WTC11 (cell line): Measurements from ENCODE around the gene KRTAP10-7. TPM values are rescaled to one million over a fixed set of nuclear protein-coding genes. Genes with fewer than 3 reads are reported as not detected.

ENCODE experiments used
- ATAC-seq: fragments of 200-7000 bp; cut with Tn5 transposase; 2 replicates; pipeline ENCODE4 v1.10.0; 2021; ENCODE audit warnings: mild to moderate bottlenecking, moderate library complexity
- CTCF ChIA-PET: fragments of 300-600 bp; sonication (Branson Sonifier 250); formaldehyde crosslinking; loops from one replicate; lab custom pipeline; 2021; ENCODE audit warnings: antibody characterized with exemption; lab: Charles Lee
- POLR2A ChIA-PET: fragments of 350-600 bp; sonication (Branson Sonifier 250); formaldehyde crosslinking; loops from one replicate; lab custom pipeline; 2021; ENCODE audit warnings: antibody characterized with exemption; lab: Charles Lee
- DNase-seq: peaks from one replicate; pipeline ENCODE4 v3.0.0; 2021; ENCODE audit warnings: low spot score
- H3K27ac Mint-ChIP-seq: 2 replicates; pipeline ENCODE4 v1.8.0; 2021; ENCODE audit warnings: mixed read lengths
- H3K27me3 Mint-ChIP-seq: 2 replicates; pipeline ENCODE4 v1.8.0; 2021; ENCODE audit warnings: low read depth, mild to moderate bottlenecking, moderate library complexity, mixed read lengths
- H3K36me3 Mint-ChIP-seq: 2 replicates; pipeline ENCODE4 v1.8.0; 2021; ENCODE audit warnings: mixed read lengths
- H3K4me1 Mint-ChIP-seq: 2 replicates; pipeline ENCODE4 v1.8.0; 2022; ENCODE audit warnings: mixed read lengths
- H3K4me3 Mint-ChIP-seq: 2 replicates; pipeline ENCODE4 v1.8.0; 2021; ENCODE audit warnings: mild to moderate bottlenecking, moderate library complexity, mixed read lengths
- H3K9me3 Mint-ChIP-seq: 2 replicates; pipeline ENCODE4 v1.8.0; 2021; ENCODE audit warnings: mixed read lengths
- AFF4 ChIP-seq: sonication (generic); formaldehyde crosslinking; IDR thresholded peaks from 2 replicates; pipeline ENCODE4 v1.8.1; 2023; ENCODE audit warnings: mild to moderate bottlenecking, missing genetic modification reagents, borderline replicate concordance
- ATF6 ChIP-seq: sonication (generic); formaldehyde crosslinking; IDR thresholded peaks from 2 replicates; pipeline ENCODE4 v1.8.1; 2023; ENCODE audit warnings: mild to moderate bottlenecking, missing genetic modification reagents
- CDX4 ChIP-seq: fragments of 250-450 bp; sonication (Bioruptor Pico); IDR thresholded peaks from 2 replicates; pipeline ENCODE4 v1.9.0; 2021; ENCODE audit warnings: moderate library complexity, mild to moderate bottlenecking, inconsistent platforms, borderline replicate concordance
- HMGXB4 ChIP-seq: sonication (generic); formaldehyde crosslinking; IDR thresholded peaks from 2 replicates; pipeline ENCODE4 v1.8.1; 2023; ENCODE audit warnings: mild to moderate bottlenecking, moderate library complexity, missing genetic modification reagents
- JUN ChIP-seq: sonication (generic); formaldehyde crosslinking; IDR thresholded peaks from 2 replicates; pipeline ENCODE4 v1.8.0; 2023; ENCODE audit warnings: mild to moderate bottlenecking, missing genetic modification reagents
- MXD4 ChIP-seq: fragments of 250-450 bp; sonication (Bioruptor Pico); IDR thresholded peaks from 2 replicates; pipeline ENCODE4 v1.8.0; 2021; ENCODE audit warnings: mild to moderate bottlenecking, moderate library complexity, borderline replicate concordance
- MYBL2 ChIP-seq: sonication (generic); formaldehyde crosslinking; IDR thresholded peaks from 2 replicates; pipeline ENCODE4 v1.8.1; 2023; ENCODE audit warnings: mild to moderate bottlenecking, moderate library complexity, missing genetic modification reagents
- NR3C1 ChIP-seq: sonication (generic); formaldehyde crosslinking; conservative IDR thresholded peaks from 2 replicates; pipeline ENCODE4 v1.8.1; 2023; ENCODE audit warnings: low read depth, mild to moderate bottlenecking, missing genetic modification reagents
- SMAD3 ChIP-seq: sonication (generic); formaldehyde crosslinking; IDR thresholded peaks from 2 replicates; pipeline ENCODE4 v1.8.0; 2022; ENCODE audit warnings: missing genetic modification reagents, mild to moderate bottlenecking, borderline replicate concordance
- STAT6 ChIP-seq: sonication (generic); formaldehyde crosslinking; conservative IDR thresholded peaks from 2 replicates; pipeline ENCODE4 v1.8.1; 2023; ENCODE audit warnings: mild to moderate bottlenecking, low read depth, missing genetic modification reagents, moderate library complexity
- USF1 ChIP-seq: sonication (generic); formaldehyde crosslinking; IDR thresholded peaks from 2 replicates; pipeline ENCODE4 v1.8.0; 2022; ENCODE audit warnings: mild to moderate bottlenecking, missing genetic modification reagents
- ZNF138 ChIP-seq: sonication (generic); formaldehyde crosslinking; conservative IDR thresholded peaks from 2 replicates; pipeline ENCODE4 v1.8.1; 2022; ENCODE audit warnings: mild to moderate bottlenecking, moderate library complexity, missing genetic modification reagents
- ZNF219 ChIP-seq: sonication (generic); formaldehyde crosslinking; IDR thresholded peaks from 2 replicates; pipeline ENCODE4 v1.8.0; 2023; ENCODE audit warnings: missing genetic modification reagents, mild to moderate bottlenecking, borderline replicate concordance
- ZNF425 ChIP-seq: fragments of 250-450 bp; sonication (Bioruptor Pico); conservative IDR thresholded peaks from 2 replicates; pipeline ENCODE4 v1.9.0; 2021; ENCODE audit warnings: mild to moderate bottlenecking
- total RNA-seq: library from RNA; stranded (reverse); gene quantifications from 3 replicates; pipeline ENCODE4 v1.2.3, GENCODE V29; 2021
- TF ChIP-seq, protein P1 (sequence below): sonication (generic); formaldehyde crosslinking; IDR thresholded peaks from 2 replicates; pipeline ENCODE4 v1.8.0; 2023; ENCODE audit warnings: missing genetic modification reagents
- TF ChIP-seq, protein P2 (sequence below): sonication (generic); formaldehyde crosslinking; conservative IDR thresholded peaks from 2 replicates; pipeline ENCODE4 v1.8.1; 2022; ENCODE audit warnings: mild to moderate bottlenecking, missing genetic modification reagents
- TF ChIP-seq, protein P3 (sequence below): fragments of 250-450 bp; sonication (Bioruptor Pico); IDR thresholded peaks from 2 replicates; pipeline ENCODE4 v2.1.2; 2022; ENCODE audit warnings: mild to moderate bottlenecking, moderate library complexity

The KRTAP10-7 gene
- total RNA-seq, 1 experiment from 2014 or later: not detected

DNA sequence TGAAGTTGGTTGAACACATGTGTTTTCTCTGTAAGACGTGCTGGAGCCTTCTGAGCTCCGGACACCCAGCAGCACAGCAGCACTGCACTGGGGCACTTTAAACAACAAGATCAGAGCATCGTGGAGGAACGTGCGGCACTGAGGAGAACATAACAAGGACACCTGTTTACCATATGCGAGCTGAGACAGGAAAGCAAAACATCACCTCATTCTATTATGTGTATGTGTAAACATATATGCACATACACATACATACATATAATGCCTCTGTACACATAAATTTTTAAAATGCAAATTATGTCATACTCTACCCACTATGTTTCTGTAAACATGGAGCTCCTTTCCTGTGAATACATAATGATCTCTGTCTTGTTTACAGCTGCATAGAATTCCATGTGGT is 4.9 kb upstream of the KRTAP10-7 start (continued):
- TF ChIP-seq JUN (CRISPR knock-in tag): no peak

DNA sequence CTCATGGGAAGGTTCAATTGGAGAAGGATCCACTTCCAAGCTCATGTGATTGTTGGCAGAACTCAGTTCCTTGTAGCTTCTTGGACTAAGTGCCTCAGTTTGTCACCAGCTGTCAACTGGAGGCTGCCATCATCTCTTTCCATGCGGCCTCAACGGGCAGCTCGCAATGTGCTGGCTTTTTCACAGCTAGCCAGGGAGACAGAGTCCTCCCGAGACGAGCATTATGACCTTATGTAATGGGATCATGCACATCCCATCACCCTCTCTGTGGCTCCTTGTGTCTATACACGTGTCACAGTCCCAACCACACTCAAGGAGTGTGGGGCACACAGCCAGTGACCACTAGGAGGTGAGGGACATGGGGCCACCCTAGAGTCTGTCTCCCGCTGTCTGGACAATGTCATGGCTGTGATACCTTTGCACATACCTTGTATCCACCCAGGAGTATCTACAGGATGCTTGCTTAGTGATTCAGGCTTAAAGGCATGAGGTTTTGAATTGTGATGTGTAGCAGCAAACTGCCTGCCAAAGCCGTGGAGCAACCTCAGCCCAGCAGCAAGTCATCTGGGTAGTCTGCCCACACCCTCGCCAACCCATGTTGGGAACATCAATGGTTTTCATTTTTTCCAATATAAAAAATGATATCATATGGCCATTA is 4.2 kb upstream of the KRTAP10-7 start:
- H3K9me3 Mint-ChIP-seq: no peaks in the 10 kb centered on the region
- no peaks in the 10 kb centered on the region for H3K36me3 Mint-ChIP-seq
- ATAC-seq: no peak
- DNase-seq: no peak
- H3K27ac Mint-ChIP-seq: no peak overlapping the region
- peaks cover 52% of the 10 kb centered on the region for H3K4me1 Mint-ChIP-seq
- ChIA-PET CTCF (interaction anchor here (1.4 kb wide), 1 partner anchor 108 kb away, joined by 3 read pairs; no protein-coding TSS in a partner anchor), POLR2A (no interaction called here)
- no peaks in the 10 kb centered on the region; the same call in 1 of the 2 replicates for H3K27me3 Mint-ChIP-seq
- H3K4me3 Mint-ChIP-seq: no peak overlapping the region
- TF ChIP-seq SMAD3 (CRISPR knock-in tag) (no peak), USF1 (CRISPR knock-in tag) (no peak), ZNF425 (CRISPR knock-in tag) (no peak), ATF6 (CRISPR knock-in tag) (no peak), STAT6 (CRISPR knock-in tag) (no peak), AFF4 (CRISPR knock-in tag) (no peak), MYBL2 (CRISPR knock-in tag) (no peak), ZNF219 (no peak), HMGXB4 (CRISPR knock-in tag) (no peak), ZNF138 (no peak), CDX4 (no peak), NR3C1 (CRISPR knock-in tag) (no peak), MXD4 (no peak)
- TF ChIP-seq, protein P1, sequence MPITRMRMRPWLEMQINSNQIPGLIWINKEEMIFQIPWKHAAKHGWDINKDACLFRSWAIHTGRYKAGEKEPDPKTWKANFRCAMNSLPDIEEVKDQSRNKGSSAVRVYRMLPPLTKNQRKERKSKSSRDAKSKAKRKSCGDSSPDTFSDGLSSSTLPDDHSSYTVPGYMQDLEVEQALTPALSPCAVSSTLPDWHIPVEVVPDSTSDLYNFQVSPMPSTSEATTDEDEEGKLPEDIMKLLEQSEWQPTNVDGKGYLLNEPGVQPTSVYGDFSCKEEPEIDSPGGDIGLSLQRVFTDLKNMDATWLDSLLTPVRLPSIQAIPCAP (CRISPR knock-in tag): no peak
- TF ChIP-seq, protein P2, sequence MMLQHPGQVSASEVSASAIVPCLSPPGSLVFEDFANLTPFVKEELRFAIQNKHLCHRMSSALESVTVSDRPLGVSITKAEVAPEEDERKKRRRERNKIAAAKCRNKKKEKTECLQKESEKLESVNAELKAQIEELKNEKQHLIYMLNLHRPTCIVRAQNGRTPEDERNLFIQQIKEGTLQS (CRISPR knock-in tag): no peak
- TF ChIP-seq, protein P3, sequence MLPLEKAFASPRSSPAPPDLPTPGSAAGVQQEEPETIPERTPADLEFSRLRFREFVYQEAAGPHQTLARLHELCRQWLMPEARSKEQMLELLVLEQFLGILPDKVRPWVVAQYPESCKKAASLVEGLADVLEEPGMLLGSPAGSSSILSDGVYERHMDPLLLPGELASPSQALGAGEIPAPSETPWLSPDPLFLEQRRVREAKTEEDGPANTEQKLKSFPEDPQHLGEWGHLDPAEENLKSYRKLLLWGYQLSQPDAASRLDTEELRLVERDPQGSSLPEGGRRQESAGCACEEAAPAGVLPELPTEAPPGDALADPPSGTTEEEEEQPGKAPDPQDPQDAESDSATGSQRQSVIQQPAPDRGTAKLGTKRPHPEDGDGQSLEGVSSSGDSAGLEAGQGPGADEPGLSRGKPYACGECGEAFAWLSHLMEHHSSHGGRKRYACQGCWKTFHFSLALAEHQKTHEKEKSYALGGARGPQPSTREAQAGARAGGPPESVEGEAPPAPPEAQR (CRISPR knock-in tag): no peak
